Kidney glomerular epithelial cell (primary cell): ENCODE measurements around the gene P2RX6.
"Not testable (repeated sequence)": the region's sequence is repeated elsewhere in the genome, so short reads cannot be mapped to it uniquely, and the experiment has no call there.

Experiments
- DNase-seq: peaks from one replicate; lab custom pipeline; 2025; lab: John Stamatoyannopoulos, UW

The P2RX6 gene

GRCh38 chr22:21052715-21053459, 37.9 kb downstream of the P2RX6 start:
- no peak for DNase-seq

GRCh38 chr22:21054046-21054713, 39.2 kb downstream of the P2RX6 start:
- no peak for DNase-seq

DNA sequence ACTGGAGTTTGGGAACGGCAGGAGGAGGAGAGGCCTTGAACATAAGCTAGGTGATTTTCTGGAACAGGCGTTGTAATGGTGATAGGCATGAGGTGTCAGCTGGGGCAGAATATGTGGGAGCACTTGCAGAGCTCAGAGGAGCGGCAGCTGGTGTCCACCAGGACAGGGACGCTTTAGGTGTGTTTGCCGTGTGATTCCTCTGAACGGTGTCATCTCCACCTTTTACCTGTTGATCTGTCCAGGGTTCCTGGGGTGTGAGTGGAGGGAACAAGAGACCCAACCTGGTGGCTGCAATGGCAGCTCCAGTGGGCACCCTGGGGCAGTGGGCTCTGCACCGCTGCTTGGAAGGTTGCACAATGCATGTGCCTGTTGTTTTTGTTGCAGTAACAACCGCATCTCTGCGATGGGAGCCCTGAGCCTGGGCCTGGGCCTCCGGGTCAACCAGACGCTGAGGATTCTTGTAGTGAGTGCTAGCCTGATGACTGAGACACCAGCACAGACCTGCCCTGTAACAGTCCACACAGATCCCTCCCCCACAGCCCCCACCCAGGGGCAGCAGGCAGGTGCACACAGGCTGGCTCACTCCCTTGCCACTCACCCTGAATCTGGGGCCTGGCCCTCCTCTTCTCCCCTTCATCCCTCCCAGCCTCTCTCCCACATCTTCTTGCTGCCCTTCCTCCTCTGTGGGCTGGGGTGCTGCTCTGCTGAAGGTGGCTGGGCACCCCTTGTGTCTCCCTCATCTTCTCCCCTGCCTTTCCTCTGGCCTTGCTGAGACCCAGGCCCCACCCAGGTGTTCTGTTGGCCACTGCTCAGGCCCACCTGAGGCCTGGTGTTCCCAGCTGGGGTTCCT, 40.0 kb downstream of the P2RX6 start:
- DNase-seq: no peak

GRCh38 chr22:21055564-21055834, 40.5 kb downstream of the P2RX6 start:
- DNase-seq: no peak

DNA sequence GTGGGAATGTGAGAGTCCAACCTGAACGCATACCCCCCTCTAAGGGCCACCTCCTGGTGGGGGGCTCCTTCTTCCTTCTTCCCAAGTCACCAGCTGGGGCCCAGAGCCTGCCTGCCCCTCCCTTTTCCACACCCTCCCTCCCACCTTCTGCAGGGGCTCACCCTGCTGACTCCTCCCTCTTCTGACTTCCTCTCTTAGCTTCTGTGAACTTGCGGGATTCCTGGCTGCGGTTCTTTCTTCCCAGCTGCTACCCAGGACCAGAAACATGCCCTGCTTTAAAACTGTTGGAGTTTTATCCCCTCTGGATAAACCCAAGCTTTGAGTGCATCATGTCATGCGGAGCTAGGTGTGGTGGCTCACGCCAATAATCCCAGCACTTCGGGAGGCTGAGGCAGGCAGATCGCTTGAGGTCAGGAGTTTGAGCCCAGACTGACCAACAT, 40.9 kb downstream of the P2RX6 start:
- DNase-seq: no peak

DNA sequence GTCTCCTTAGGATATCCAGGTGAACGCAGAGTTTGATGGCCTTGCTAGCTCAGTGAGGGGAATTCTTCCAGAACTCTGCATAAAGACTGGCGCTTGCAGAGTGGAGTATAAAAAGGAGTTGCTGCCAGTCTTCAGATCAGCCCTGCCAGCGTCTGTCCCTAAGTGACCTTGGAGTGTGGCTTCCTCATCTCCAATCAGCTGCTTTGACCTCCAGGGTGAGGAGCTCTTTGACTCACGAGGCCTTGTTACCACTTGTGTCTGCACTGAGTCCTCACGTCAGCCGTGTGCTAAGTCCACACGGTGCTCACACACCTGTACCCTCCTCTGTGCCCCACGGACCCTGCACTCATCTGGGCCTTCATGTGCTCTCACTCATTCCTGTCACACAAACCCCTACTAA, 45.4 kb downstream of the P2RX6 start:
- not testable (repeated sequence) for DNase-seq

DNA sequence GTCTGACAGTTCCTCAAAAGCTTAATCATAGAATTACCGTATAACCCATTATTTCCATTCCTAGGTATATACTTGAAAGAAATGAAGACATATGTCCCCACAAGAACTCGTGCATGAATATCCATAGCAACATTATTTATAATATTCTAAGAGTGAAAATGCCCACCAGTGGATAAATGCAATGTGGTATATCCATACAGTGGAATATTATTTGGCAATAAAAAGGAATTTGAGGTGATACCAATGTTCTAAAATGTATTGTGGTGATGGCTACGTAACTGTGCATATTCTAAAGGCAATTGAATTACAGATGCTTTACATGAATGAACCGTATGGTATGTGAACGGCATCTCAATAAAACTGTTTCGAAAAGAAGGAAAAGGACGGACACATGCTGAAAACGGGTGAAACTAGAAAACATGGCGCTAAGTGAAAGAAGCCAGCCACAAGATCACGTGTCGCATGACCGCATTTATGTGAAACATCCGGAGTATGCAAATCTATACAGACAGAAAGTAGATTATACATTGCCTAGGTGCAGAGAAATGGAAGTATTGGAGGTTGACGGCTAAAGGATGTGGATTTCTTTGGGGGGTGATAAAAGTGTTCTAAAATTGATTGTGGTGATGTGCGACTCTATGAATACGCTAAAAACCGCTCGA, 46.8 kb downstream of the P2RX6 start:
- DNase-seq: not testable (repeated sequence)

- DNase-seq: not testable (repeated sequence)
Measured at GRCh38 chr22:21064425-21064824, 49.5 kb downstream of the P2RX6 start.

DNA sequence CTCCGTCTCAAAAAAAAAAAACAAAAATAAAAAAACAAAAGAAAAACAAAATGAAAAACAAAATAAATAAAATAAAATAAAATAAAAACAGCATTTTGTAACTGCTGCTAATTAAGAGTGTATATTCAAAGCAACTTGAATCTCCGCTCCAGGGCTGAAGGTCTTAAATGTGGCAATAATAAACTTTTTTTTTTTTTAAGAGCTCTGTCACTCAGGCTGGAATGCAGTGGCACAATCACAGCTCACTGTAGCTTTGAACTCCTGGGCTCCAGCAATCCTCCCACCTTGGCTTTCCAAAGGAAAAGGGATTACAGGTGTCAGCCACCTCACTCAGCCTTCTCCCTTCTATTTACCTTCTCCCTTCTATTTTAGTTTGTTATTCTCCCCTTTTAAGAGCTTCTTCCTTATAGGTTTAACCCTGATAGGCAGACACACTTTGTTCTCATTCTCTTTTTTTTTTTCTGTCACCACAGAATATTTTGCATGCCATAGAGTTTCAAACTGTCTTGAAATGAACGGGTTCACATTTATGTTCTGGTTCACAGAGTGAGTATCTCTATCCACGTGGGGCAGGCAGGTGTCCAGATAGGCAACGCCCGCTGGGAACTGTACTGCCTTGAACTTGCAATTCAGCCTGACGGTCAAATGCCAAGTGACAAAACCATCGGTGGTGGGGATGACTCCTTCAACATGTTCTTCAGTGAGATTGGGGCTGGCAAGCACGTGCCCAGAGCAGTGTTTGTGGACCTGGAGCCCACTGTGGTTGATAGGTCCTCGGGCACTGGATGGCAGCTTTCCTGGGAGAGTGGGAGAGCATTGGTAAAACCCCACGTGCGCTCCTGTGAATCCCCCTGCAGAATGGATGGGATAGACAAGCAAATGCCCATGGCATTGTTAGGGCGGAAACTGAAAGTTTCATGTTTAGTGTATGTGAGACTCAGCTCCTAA, 50.2 kb downstream of the P2RX6 start:
- DNase-seq: no peak

DNA sequence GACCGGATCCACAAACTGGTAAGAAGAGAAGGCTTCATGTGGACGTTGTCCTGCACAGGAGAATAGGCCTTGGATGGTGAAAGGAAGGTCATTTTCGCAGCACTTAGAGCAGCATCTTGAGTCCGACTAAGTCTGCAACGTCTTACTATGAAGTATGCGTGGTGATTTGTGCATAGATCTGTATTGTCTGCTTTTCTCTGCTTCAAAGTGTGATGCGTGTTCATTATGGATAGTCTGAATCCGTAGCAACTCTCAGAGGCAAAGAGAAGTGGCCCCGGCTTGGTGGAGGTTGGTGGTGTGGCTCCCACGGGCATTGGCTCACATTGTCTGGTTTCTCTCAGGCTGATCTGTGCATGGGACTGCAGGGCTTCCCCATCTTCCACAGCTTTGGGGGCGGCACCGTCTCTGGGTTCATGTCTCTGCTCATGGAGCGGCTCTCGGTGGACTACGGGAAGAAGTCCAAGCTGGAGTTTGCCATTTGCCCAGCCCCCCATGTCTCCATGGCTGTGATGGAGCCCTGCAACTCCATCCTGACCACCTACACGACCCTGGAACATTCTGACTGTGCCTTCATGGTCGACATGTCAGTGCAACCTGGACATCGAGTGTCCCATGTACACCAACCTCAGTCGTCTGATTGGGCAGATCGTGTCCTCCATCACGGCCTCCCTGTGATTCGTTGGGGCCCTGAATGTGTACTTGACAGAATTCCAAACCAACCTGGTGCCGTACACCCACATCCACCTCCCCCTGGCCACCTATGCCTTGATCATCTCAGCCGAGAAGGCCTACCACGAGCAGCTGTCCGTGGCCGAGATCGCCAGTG, 52.3 kb downstream of the P2RX6 start:
- DNase-seq: no peak

DNA sequence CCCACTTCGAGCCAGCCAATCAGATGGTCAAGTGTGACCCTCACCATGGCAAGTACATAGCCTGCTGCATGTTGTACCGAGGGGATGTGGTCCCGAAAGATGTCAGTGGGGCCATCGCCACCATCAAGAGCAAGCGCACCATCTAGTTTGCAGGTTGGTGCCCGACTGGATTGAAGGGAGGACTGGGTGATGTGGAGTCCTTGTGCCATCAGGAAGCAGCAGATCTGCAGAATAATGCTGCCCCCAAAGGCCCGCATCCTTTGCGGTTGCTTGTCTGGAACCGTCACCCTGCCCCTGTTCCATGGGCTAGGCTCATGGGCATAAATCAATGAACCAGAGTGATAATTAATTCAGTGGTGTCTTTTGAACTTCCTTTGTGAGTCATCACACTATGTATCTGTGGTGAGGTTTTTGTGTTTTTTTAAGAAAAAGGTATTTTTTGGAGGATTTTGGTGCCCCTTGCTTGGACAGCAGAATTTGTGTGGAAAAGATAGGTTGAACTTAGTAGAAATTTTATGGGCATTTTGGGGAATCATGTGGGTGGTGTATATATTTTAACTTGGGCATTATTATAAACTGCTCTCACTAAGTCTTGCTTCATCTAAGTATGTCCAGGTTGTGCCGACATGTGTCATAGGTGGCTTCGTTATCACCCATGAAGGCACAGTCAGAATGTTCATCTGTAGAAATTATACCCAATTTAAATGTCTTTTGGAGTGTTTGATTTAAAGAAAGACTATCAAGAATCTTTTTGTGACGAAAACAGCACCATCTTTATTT, 53.1 kb downstream of the P2RX6 start:
- no peak for DNase-seq

- no peak for DNase-seq
Measured at GRCh38 chr22:21068681-21069276, 53.8 kb downstream of the P2RX6 start.

- DNase-seq: no peak
Measured at GRCh38 chr22:21069375-21069774, 54.4 kb downstream of the P2RX6 start.

DNA sequence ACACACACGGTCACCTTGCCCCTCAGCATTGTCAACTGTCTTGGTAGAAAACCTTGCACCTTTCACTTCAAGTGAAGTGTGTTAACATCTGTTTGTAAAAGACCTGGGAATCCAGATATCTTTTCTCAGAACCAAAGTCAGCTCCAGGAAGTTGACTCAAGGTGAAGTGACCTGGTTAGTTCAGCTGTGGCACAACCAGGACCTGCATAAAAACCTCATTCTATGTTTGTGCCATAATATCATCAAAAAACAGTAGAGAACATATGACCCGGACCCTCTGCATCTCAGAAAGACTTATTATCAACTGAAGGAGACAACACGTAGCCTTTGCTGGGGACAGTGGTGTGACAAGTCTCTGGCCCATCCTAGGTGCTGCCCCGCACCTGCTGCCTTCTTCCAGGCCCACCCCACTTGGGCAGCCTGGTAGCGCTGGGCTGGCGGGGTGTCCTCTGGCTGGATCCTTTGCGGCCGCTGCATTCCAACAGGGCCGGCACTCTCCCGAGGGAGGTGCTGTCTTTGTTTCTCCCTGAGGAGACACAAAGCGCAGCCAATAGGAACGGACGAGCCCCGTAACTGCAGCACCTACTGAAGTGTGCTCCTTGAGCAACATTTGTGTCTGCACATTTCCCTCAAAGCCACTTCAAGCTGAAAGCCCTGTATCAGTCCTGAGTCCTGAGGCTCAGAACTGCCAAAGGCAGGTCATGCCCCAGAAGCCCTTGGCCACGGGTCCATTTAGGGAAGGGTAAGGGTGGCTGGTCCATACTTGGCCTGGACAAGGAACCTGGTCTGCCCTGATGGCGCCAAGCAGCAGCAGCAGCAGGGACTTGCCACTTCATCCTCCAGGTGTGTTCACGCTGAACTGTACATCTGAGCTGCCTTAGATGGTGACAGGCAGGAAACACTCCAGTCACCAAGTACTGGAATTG, 56.0 kb downstream of the P2RX6 start:
- DNase-seq: no peak

DNA sequence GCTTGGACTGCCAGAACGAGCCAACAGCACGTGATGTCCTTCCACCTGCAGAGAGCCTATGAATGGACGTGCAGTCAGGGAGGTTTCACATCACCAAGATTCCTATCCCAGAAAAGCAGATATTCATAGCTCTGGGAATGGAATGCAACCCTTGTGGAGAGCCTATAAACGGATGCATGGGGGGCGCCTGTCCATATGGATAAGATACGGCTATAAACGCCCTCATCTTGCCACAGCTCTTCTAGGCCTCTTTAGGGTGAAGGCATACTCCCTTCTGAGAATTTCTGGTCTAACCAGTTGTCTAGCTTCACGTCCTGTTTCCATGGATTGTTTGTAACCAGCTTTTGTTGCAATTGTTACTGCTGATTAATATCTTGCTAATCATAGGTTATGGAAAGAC, 56.8 kb downstream of the P2RX6 start:
- DNase-seq: not testable (repeated sequence)

GRCh38 chr22:21073023-21073422, 58.1 kb downstream of the P2RX6 start:
- no peak for DNase-seq

DNA sequence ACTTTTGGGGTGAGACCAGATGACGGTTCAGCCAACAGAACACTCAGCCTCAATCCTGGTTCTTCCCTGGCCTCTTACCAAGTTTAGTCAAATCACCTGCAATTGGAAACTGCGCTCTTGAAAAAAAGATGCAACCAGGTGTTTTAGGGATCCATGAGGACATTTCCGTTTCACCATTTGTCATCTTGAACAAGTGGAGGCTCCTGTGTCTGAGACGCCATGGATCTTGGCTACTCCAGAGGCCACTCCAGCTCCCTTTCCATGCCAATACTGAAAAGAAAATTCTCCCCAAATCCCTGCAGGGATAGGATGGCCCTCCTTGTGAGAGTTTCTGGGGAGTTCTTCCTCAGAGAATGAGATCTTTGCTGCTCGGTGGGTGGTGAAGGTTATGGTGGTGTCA, 58.5 kb downstream of the P2RX6 start:
- no peak for DNase-seq

GRCh38 chr22:21074102-21074715, 59.2 kb downstream of the P2RX6 start:
- peak; percentile 32 for DNase-seq
